ENCODE results near the gene IFIT1.

IFIT1 gene

DNA sequence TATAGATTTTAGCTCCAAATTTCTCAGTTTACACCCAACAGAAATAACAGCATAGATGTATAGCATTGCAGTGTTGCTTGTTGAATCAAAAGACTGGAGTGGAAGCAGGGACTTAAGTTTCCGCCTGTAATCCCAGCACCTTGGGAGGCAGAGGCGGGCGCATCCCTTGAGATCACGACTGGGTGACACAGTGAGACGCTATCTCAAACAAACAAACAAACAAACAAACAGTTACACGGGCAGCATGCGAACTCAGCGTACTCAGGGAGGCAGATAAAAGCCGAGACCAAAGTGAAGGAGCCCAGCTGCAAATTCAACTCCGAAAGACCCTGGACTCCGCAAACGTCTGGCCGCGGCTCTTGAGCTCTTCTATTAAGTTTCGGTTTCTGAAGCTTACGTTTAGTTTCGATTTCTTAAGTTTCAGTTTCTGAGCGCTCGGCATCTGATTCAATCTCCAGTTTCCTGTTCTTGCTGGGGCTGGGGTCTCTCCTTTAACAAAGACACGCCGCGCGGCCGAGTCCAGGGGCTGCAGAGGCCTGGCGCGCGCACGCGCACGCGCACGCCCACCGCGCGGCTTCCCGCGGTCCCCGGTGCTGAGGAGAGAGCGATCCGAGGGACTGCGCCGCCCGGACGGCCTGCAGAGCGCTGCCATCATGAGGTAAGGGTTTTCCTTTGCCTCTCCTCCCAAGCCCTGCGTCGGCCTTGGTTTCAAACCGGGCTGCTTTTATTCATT, 21.9 kb downstream of the IFIT1 start, which contains the start of gene IFIT5:
IFIT5 (plus strand) TSS at position 423 of the 733 bp plus-strand sequence; CDS start at position 654, 231 bp downstream.
- Histone ChIP-seq H3K4me3 (ENCODE audit: insufficient read depth, low read depth, low read length) (peak within 1 kb of the TSS; percentile 52), H3K9me3 (ENCODE audit: control insufficient read depth, low read length) (no peaks in the 10 kb centered on the region), H3K4me1 (ENCODE audit: control insufficient read depth, insufficient read depth, low read length) (no peaks in the 10 kb centered on the region), H3K36me3 (ENCODE audit: control insufficient read depth, insufficient read depth, low read length) (peaks cover 6% of the 10 kb centered on the region), H3K27me3 (ENCODE audit: control insufficient read depth, insufficient read depth, low read length, poor library complexity, severe bottlenecking) (peaks cover 15% of the 10 kb centered on the region), H3K27ac (ENCODE audit: insufficient read depth, low read depth, low read length, poor library complexity, severe bottlenecking) (peak within 1 kb of the TSS; percentile 69)
- WGBS, 2 experiments = 1 to 2% methylated on average over 48 of the region's 48 CpGs

DNA sequence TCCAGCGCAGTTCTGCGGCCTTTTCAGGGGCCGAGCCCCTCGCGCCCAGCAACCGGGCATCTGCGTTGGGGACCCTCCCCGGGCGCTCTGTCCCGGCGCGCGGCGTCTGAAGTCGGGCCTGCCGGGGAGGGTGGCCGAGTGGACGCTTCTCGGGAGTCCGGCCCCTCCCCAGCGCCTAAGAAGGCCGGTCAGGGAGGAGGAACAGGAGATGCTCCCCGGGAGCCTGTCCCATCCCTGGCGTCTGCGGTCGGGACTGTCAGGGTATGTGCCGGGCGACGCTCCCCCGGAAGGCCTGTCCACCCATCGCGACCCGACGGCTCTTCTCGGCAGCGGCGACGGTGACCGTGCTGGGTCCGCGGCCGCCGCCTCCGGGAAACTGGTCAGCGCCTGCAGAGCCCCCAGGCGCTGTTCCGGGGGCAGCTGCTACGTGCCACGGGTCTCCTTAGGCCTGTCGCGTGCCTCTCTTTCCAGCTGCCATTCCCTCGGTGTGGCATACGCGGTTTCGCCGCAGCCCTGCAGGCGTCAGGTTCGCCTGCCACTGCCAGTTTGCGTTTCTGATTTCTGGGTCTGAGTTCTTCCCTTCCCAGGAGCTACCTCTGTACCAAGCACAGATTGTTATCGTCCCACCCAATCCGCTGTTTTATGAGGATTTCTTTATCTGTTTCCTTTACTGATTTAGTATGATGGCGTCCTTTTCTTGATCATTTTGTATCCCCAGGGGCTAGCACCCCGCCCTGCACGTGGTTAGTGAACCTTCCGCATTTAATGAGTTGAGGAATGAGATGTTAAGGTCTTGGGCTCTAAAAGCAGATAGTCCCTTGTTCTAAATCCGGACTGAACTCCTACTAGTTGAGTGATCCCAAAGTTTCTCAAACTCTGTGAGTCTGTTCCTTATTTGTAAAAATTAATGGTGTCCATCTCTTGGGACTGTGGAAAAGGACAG, 22.7 kb downstream of the IFIT1 start:
- 9% methylated on average over 66 of the region's 66 CpGs for WGBS, 2 experiments
- H3K36me3 ChIP-seq (ENCODE audit: control insufficient read depth, insufficient read depth, low read length) = peaks cover 6% of the 10 kb centered on the region
- H3K4me3 ChIP-seq (ENCODE audit: insufficient read depth, low read depth, low read length) = peak overlapping the region; percentile 52
- no peaks in the 10 kb centered on the region for H3K4me1 ChIP-seq (ENCODE audit: control insufficient read depth, insufficient read depth, low read length)
- H3K9me3 ChIP-seq (ENCODE audit: control insufficient read depth, low read length) = no peaks in the 10 kb centered on the region
- peaks cover 15% of the 10 kb centered on the region for H3K27me3 ChIP-seq (ENCODE audit: control insufficient read depth, insufficient read depth, low read length, poor library complexity, severe bottlenecking)
- no peak overlapping the region for H3K27ac ChIP-seq (ENCODE audit: insufficient read depth, low read depth, low read length, poor library complexity, severe bottlenecking)

DNA sequence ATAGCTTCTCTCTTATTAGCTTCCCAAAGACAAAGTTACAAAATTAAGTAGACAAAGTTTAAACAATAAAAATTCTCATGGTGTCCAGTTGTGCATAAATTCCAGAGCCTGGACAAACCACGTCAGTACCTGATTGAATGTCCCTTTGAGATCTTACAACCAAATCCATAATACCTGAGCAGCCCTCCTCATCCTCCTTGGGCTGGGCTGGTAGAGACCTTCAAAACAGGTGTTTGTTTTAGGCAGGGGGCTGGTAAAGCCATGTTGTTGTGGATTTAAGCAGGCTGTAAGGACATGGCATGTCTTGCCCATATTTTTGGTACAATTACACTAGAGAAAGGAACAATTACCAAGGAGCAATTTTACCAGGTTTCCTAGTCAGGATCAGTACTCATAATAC, 24.0 kb downstream of the IFIT1 start:
- Histone ChIP-seq H3K27ac (ENCODE audit: insufficient read depth, low read depth, low read length, poor library complexity, severe bottlenecking) (no peak overlapping the region), H3K4me3 (ENCODE audit: insufficient read depth, low read depth, low read length) (no peak overlapping the region), H3K4me1 (ENCODE audit: control insufficient read depth, insufficient read depth, low read length) (no peaks in the 10 kb centered on the region), H3K36me3 (ENCODE audit: control insufficient read depth, insufficient read depth, low read length) (peaks cover 6% of the 10 kb centered on the region), H3K9me3 (ENCODE audit: control insufficient read depth, low read length) (no peaks in the 10 kb centered on the region), H3K27me3 (ENCODE audit: control insufficient read depth, insufficient read depth, low read length, poor library complexity, severe bottlenecking) (peaks cover 15% of the 10 kb centered on the region)
- 84 to 100% methylated on average over 1 of the region's 1 CpG for WGBS, 2 experiments

DNA sequence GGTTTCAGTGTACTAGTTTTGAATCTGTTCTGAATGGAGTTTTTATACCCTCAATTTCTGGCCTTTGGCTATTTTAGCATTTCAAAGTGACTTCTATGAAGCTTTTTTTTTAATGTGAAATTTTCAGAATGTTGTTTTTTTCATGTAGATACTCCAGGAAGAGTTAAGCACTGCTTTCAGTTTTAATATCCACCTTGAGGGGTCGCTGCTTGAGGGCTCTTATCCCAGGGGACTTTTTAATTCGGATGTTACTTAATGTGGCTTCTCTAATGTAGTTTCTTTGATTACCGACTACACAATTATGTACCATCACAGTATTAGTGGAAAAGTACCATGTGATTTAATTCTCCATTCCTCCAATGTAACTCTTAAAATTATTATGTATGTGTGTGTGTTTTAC, 27.1 kb downstream of the IFIT1 start:
- H3K27ac ChIP-seq (ENCODE audit: insufficient read depth, low read depth, low read length, poor library complexity, severe bottlenecking) = no peak overlapping the region
- peaks cover 6% of the 10 kb centered on the region for H3K36me3 ChIP-seq (ENCODE audit: control insufficient read depth, insufficient read depth, low read length)
- H3K27me3 ChIP-seq (ENCODE audit: control insufficient read depth, insufficient read depth, low read length, poor library complexity, severe bottlenecking) = peaks cover 15% of the 10 kb centered on the region
- H3K4me3 ChIP-seq (ENCODE audit: insufficient read depth, low read depth, low read length) = no peak overlapping the region
- 50 to 60% methylated on average over 1 to 2 of the region's 3 CpGs for WGBS, 2 experiments
- no peaks in the 10 kb centered on the region for H3K4me1 ChIP-seq (ENCODE audit: control insufficient read depth, insufficient read depth, low read length)
- H3K9me3 ChIP-seq (ENCODE audit: control insufficient read depth, low read length) = no peaks in the 10 kb centered on the region

DNA sequence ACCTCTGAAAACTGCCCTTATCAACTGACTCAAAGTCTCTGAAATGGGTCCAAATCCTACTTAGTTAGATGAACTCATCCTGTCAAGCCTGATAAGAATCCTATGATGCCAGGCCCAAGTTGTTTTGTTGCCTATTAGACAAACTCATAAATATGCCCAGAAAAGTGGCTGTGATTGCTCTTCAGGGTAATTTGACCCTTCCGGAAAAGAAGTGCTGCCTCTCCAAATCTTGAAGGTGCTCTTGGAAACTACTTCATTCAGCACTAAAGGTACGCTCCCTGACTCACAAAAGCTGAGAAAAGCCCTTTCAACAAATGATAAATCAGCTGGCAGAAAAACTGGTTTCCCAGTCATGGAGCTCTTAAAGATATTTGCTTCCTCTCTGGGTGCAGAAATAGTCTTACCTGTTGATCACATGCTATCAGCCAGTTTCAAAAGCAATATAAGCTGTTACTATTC, 28.6 kb downstream of the IFIT1 start:
- Histone ChIP-seq H3K4me1 (ENCODE audit: control insufficient read depth, insufficient read depth, low read length) (no peaks in the 10 kb centered on the region), H3K9me3 (ENCODE audit: control insufficient read depth, low read length) (no peaks in the 10 kb centered on the region), H3K36me3 (ENCODE audit: control insufficient read depth, insufficient read depth, low read length) (peaks cover 6% of the 10 kb centered on the region), H3K27ac (ENCODE audit: insufficient read depth, low read depth, low read length, poor library complexity, severe bottlenecking) (no peak overlapping the region), H3K4me3 (ENCODE audit: insufficient read depth, low read depth, low read length) (no peak overlapping the region), H3K27me3 (ENCODE audit: control insufficient read depth, insufficient read depth, low read length, poor library complexity, severe bottlenecking) (peaks cover 2% of the 10 kb centered on the region)
- WGBS, 2 experiments = 86 to 93% methylated on average over 2 of the region's 2 CpGs

DNA sequence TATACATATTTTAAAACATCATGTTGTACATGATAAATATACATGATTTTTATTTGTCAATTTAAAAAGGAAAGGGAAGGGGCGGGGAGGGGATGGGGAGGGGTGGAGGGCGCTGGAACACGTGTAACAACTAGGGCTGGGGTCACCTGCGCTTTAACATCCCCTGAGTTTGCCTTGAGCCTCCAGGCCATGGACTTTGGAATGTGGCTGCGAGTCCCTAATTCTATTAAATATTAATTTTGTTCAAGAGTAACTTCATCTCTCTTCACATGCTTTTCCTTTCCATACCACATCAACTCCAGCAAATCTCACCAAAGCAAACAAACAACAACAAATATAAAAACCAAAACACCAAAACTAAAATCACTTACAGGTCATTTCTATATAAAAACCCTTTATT, 32.6 kb downstream of the IFIT1 start:
- WGBS, 2 experiments = 87 to 92% methylated on average over 4 to 5 of the region's 5 CpGs
- H3K4me1 ChIP-seq (ENCODE audit: control insufficient read depth, insufficient read depth, low read length) = no peaks in the 10 kb centered on the region
- H3K36me3 ChIP-seq (ENCODE audit: control insufficient read depth, insufficient read depth, low read length) = no peaks in the 10 kb centered on the region
- no peaks in the 10 kb centered on the region for H3K9me3 ChIP-seq (ENCODE audit: control insufficient read depth, low read length)
- H3K27me3 ChIP-seq (ENCODE audit: control insufficient read depth, insufficient read depth, low read length, poor library complexity, severe bottlenecking) = no peaks in the 10 kb centered on the region
- H3K27ac ChIP-seq (ENCODE audit: insufficient read depth, low read depth, low read length, poor library complexity, severe bottlenecking) = no peak overlapping the region
- no peak overlapping the region for H3K4me3 ChIP-seq (ENCODE audit: insufficient read depth, low read depth, low read length)

DNA sequence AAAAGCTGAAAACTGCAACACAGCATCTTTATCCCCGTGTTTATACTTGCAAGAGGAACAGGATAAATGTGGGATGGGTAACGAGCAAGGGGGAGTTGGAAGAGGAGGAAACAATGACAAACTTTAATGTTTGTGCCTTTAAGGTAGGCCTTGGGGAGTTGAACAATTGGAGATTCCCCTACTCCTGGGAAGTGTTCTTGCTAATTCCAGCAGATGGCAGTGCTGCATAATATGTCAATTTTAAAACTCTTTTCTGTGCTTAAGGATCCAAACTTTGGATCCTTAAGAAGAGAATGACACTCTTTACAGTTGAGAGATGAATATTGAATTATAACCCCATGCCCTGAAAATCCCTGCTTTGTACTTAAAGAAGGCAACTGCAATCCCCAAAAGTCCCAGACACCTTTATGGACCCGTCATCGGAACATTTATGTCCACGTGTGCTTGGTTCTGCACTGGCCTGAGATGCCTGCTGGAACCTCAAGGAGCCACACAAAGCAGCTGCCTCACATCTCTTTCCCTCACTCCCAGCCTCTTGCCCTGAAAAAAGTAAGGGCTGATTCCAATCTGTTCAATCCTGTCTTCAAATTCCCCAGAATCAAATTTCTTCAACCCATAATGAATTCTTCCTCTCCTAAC, 33.9 kb downstream of the IFIT1 start:
- WGBS, 2 experiments = 62 to 63% methylated on average over 5 of the region's 5 CpGs
- Histone ChIP-seq H3K36me3 (ENCODE audit: control insufficient read depth, insufficient read depth, low read length) (no peaks in the 10 kb centered on the region), H3K4me3 (ENCODE audit: insufficient read depth, low read depth, low read length) (no peak overlapping the region), H3K9me3 (ENCODE audit: control insufficient read depth, low read length) (no peaks in the 10 kb centered on the region), H3K4me1 (ENCODE audit: control insufficient read depth, insufficient read depth, low read length) (no peaks in the 10 kb centered on the region), H3K27me3 (ENCODE audit: control insufficient read depth, insufficient read depth, low read length, poor library complexity, severe bottlenecking) (no peaks in the 10 kb centered on the region), H3K27ac (ENCODE audit: insufficient read depth, low read depth, low read length, poor library complexity, severe bottlenecking) (no peak overlapping the region)

DNA sequence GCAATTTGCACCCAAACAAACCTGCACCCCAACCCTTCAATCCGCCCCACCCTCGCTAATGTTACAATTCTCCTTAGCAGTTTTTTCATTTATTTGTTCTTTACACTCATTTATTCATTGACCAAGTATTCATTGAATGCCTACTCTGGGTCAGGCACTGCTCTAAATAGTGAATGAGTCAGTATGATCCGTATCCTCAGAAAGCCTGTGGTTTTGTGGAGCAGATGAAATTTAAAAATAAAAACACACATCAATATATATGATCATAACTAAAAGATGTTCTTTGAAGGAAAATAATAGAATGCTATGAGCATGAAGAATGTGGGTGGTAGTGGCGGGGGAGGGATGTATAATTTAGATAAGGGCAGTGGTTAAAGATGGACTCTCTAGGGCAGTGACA, 35.2 kb downstream of the IFIT1 start:
- Histone ChIP-seq H3K4me3 (ENCODE audit: insufficient read depth, low read depth, low read length) (no peak overlapping the region), H3K27me3 (ENCODE audit: control insufficient read depth, insufficient read depth, low read length, poor library complexity, severe bottlenecking) (no peaks in the 10 kb centered on the region), H3K27ac (ENCODE audit: insufficient read depth, low read depth, low read length, poor library complexity, severe bottlenecking) (no peak overlapping the region), H3K36me3 (ENCODE audit: control insufficient read depth, insufficient read depth, low read length) (no peaks in the 10 kb centered on the region), H3K4me1 (ENCODE audit: control insufficient read depth, insufficient read depth, low read length) (no peaks in the 10 kb centered on the region), H3K9me3 (ENCODE audit: control insufficient read depth, low read length) (no peaks in the 10 kb centered on the region)
- WGBS, 2 experiments = 78 to 87% methylated on average over 3 of the region's 4 CpGs

DNA sequence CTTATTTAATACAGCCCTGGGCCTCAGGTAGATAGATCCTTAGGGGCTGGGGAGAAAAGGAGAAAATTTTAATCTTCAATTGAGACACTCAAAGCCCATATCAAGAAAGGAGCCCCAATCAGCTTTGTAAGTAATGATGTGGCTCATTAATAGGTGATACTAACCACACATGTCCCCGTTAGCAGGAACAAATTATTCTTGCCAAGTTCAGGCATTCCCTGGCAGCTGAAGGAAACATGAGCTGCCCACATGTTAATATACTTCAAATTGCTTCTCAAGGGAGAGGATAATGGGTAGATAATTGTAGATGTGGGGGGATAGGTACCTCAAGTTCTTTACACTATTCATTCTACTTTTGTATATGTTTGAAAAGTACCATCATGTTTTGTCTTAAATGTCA, 36.5 kb downstream of the IFIT1 start:
- no peaks in the 10 kb centered on the region for H3K27me3 ChIP-seq (ENCODE audit: control insufficient read depth, insufficient read depth, low read length, poor library complexity, severe bottlenecking)
- H3K9me3 ChIP-seq (ENCODE audit: control insufficient read depth, low read length) = no peaks in the 10 kb centered on the region
- H3K4me1 ChIP-seq (ENCODE audit: control insufficient read depth, insufficient read depth, low read length) = no peaks in the 10 kb centered on the region
- H3K36me3 ChIP-seq (ENCODE audit: control insufficient read depth, insufficient read depth, low read length) = no peaks in the 10 kb centered on the region
- no peak overlapping the region for H3K27ac ChIP-seq (ENCODE audit: insufficient read depth, low read depth, low read length, poor library complexity, severe bottlenecking)
- H3K4me3 ChIP-seq (ENCODE audit: insufficient read depth, low read depth, low read length) = no peak overlapping the region
- 92% methylated on average over 1 of the region's 1 CpG; no CpG with 5 or more reads in 1 of the 2 experiments for WGBS, 2 experiments

DNA sequence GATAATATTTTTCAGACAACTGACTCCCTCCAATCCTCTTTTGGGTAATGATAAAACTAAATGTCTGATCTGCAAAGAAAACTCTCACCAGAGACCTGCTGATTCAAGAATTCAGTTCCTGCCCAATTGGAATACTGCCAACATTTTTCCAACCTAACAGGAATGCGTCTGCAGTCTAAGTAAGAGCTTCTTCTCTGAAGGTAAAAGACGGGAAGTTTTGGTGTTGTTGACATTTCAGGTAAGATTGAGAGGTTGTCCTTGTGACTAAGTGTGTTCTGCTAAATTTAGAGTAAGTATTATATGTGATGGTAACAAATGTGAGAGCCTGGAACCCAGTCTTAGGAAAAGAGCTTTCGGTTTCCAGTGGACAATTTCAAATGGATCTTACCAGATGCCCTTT, 39.6 kb downstream of the IFIT1 start:
- Histone ChIP-seq H3K4me1 (ENCODE audit: control insufficient read depth, insufficient read depth, low read length) (no peaks in the 10 kb centered on the region), H3K27me3 (ENCODE audit: control insufficient read depth, insufficient read depth, low read length, poor library complexity, severe bottlenecking) (no peaks in the 10 kb centered on the region), H3K27ac (ENCODE audit: insufficient read depth, low read depth, low read length, poor library complexity, severe bottlenecking) (no peak overlapping the region), H3K4me3 (ENCODE audit: insufficient read depth, low read depth, low read length) (no peak overlapping the region), H3K36me3 (ENCODE audit: control insufficient read depth, insufficient read depth, low read length) (no peaks in the 10 kb centered on the region), H3K9me3 (ENCODE audit: control insufficient read depth, low read length) (no peaks in the 10 kb centered on the region)
- 92 to 97% methylated on average over 3 of the region's 3 CpGs for WGBS, 2 experiments

Data from ectodermal cell (in vitro differentiated cells).